BE2C (cell line): Measurements from ENCODE around the gene FAM114A1.
A peak's percentile ranks its signal among the peaks of the same experiment; 100 is the strongest.
"Not testable (repeated sequence)": the region's sequence is repeated elsewhere in the genome, so short reads cannot be mapped to it uniquely, and the experiment has no call there.

ENCODE experiments used
- DNase-seq: peaks from one replicate; pipeline ENCODE4 v3.0.0-alpha.2; 2020
- H3K27me3 ChIP-seq: fragments of 250-450 bp; sonication (Bioruptor Pico); 2 replicates; pipeline ENCODE4 v1.5.1; 2020; ENCODE audit warnings: mild to moderate bottlenecking
- H3K36me3 ChIP-seq: fragments of 250-450 bp; sonication (Bioruptor Pico); 2 replicates; pipeline ENCODE4 v1.5.1; 2020; ENCODE audit warnings: mild to moderate bottlenecking
- H3K4me1 ChIP-seq: fragments of 250-450 bp; sonication (Bioruptor Pico); 2 replicates; pipeline ENCODE4 v1.5.1; 2020
- H3K4me3 ChIP-seq: 2 replicates; pipeline ENCODE4 v1.5.1; 2011; ENCODE audit warnings: low read depth, low read length
- H3K9me3 ChIP-seq: fragments of 250-450 bp; sonication (Bioruptor Pico); 2 replicates; pipeline ENCODE4 v1.5.1; 2020
- CTCF ChIP-seq: IDR thresholded peaks from 2 replicates; pipeline ENCODE4 v1.5.1; 2012; ENCODE audit warnings: mild to moderate bottlenecking, low read depth, low read length

FAM114A1 gene

GRCh38 chr4:38909015-38909414, 41.4 kb downstream of the FAM114A1 start:
- DNase-seq, result no peak
- no peak for TF ChIP-seq CTCF
- Histone ChIP-seq H3K36me3 (no peaks in the 10 kb centered on the region), H3K9me3 (no peaks in the 10 kb centered on the region), H3K27me3 (no peaks in the 10 kb centered on the region), H3K4me3 (no peak overlapping the region), H3K4me1 (no peaks in the 10 kb centered on the region)

- H3K27me3 ChIP-seq, result no peaks in the 10 kb centered on the region
- peak; percentile 30 for DNase-seq
- H3K4me1 ChIP-seq, result no peaks in the 10 kb centered on the region
- no peak overlapping the region for H3K4me3 ChIP-seq
- H3K36me3 ChIP-seq, result no peaks in the 10 kb centered on the region
- no peaks in the 10 kb centered on the region for H3K9me3 ChIP-seq
- TF ChIP-seq CTCF, result no peak
Measured at GRCh38 chr4:38911257-38911656, 43.7 kb downstream of the FAM114A1 start.

- H3K27me3 ChIP-seq, result no peaks in the 10 kb centered on the region
- no peaks in the 10 kb centered on the region for H3K4me1 ChIP-seq
- no peaks in the 10 kb centered on the region for H3K9me3 ChIP-seq
- DNase-seq, result no peak
- H3K36me3 ChIP-seq, result no peaks in the 10 kb centered on the region
- no peak for TF ChIP-seq CTCF
- H3K4me3 ChIP-seq, result no peak overlapping the region
Measured at GRCh38 chr4:38914854-38915253, 47.2 kb downstream of the FAM114A1 start.

GRCh38 chr4:38916267-38916666, 48.7 kb downstream of the FAM114A1 start:
- not testable (repeated sequence) for H3K9me3 ChIP-seq, H3K4me3 ChIP-seq, DNase-seq, H3K36me3 ChIP-seq, H3K4me1 ChIP-seq, H3K27me3 ChIP-seq

- Histone ChIP-seq H3K36me3 (no peaks in the 10 kb centered on the region), H3K4me3 (no peak overlapping the region), H3K9me3 (no peaks in the 10 kb centered on the region), H3K27me3 (no peaks in the 10 kb centered on the region), H3K4me1 (no peaks in the 10 kb centered on the region)
- DNase-seq, result no peak
- no peak for TF ChIP-seq CTCF
Measured at GRCh38 chr4:38917481-38918025, 49.9 kb downstream of the FAM114A1 start.

GRCh38 chr4:38919494-38919893, 51.9 kb downstream of the FAM114A1 start:
- Histone ChIP-seq H3K9me3 (no peaks in the 10 kb centered on the region), H3K4me3 (no peak overlapping the region), H3K27me3 (no peaks in the 10 kb centered on the region), H3K36me3 (no peaks in the 10 kb centered on the region), H3K4me1 (no peaks in the 10 kb centered on the region)
- TF ChIP-seq CTCF, result no peak
- no peak for DNase-seq

GRCh38 chr4:38920186-38920585, 52.6 kb downstream of the FAM114A1 start:
- no peak for DNase-seq
- Histone ChIP-seq H3K36me3 (no peaks in the 10 kb centered on the region), H3K4me3 (no peak overlapping the region), H3K9me3 (no peaks in the 10 kb centered on the region), H3K4me1 (no peaks in the 10 kb centered on the region; the same call in 1 of the 2 replicates), H3K27me3 (no peaks in the 10 kb centered on the region)
- TF ChIP-seq CTCF, result no peak
